Gastrocnemius medialis (tissue), 4 donors: Measurements from ENCODE around the gene DBN1. TPM values are rescaled to one million over a fixed set of nuclear protein-coding genes. Genes with fewer than 3 reads are reported as not detected.
A peak's percentile ranks its signal among the peaks of the same experiment; 100 is the strongest.

Experiments used
- ATAC-seq, 2 donors: fragments of 150-250 bp; one replicate each; pipeline ENCODE4 v1.9.1; 2016
- DNase-seq, 2 donors: peaks; one replicate each; pipeline ENCODE4 v3.0.0-alpha.2; 2019
- H3K27ac ChIP-seq, 4 donors: fragments of 200-600 bp; sonication (generic); 1 replicate in 1 of 4; 2 replicates in 3 of 4; pipeline ENCODE4 v1.5.1; 2016 to 2018; ENCODE audit warnings: mild to moderate bottlenecking in 2 of 4, moderate library complexity in 1 of 4
- H3K27me3 ChIP-seq, 3 donors: fragments of 200-600 bp; sonication (generic) in 2 of 3; 1 replicate in 1 of 3; 2 replicates in 2 of 3; pipeline versions ENCODE4 v1.5.1 to v1.6.0; 2016 to 2019; ENCODE audit warnings: mild to moderate bottlenecking in 1 of 3, moderate library complexity in 1 of 3
- H3K36me3 ChIP-seq, 2 donors: fragments of 200-600 bp; sonication (generic) in 1 of 2; one replicate each; pipeline ENCODE4 v1.5.1; 2017 to 2018
- H3K4me1 ChIP-seq, 2 donors: fragments of 200-600 bp; sonication (generic) in 1 of 2; one replicate each; pipeline ENCODE4 v1.5.1; 2016 to 2017; ENCODE audit warnings: mild to moderate bottlenecking in 2 of 2
- H3K4me3 ChIP-seq, 4 donors: fragments of 200-600 bp; sonication (generic) in 3 of 4; 1 replicate in 1 of 4; 2 replicates in 3 of 4; pipeline ENCODE4 v1.5.1; 2016 to 2019; ENCODE audit warnings: mild to moderate bottlenecking in 2 of 4
- H3K9me3 ChIP-seq, 3 donors: fragments of 200-600 bp; sonication (generic) in 2 of 3; 1 replicate in 1 of 3; 2 replicates in 2 of 3; pipeline ENCODE4 v1.5.1; 2016 to 2019
- CTCF ChIP-seq, 5 experiments: fragments of 450-650 bp in 3 of 5; fragments of 200-600 bp in 2 of 5; sonication (generic) in 2 of 5; IDR thresholded peaks in 4 of 5; conservative IDR thresholded peaks in 1 of 5; 1 replicate in 4 of 5; 2 replicates in 1 of 5; pipeline ENCODE4 v1.5.1; 2016 to 2019; ENCODE audit warnings: antibody characterized with exemption in 5 of 5, mild to moderate bottlenecking in 3 of 5, moderate library complexity in 3 of 5
- POLR2A ChIP-seq, 2 donors: fragments of 450-650 bp; IDR thresholded peaks; one replicate each; pipeline ENCODE4 v1.6.1; 2017; ENCODE audit warnings: antibody characterized with exemption in 2 of 2, mild to moderate bottlenecking in 2 of 2, moderate library complexity in 2 of 2
- in situ Hi-C, 4 donors: fragments of 200-750 bp; cut with MboI; loops; one replicate each; pipeline versions ENCODE4 v1.15.0 to v1.8.0; 2017; ENCODE audit warnings: low sequenced_read_pairs in 4 of 4
- intact Hi-C: fragments of 100-400 bp; cut with DNase I; formaldehyde crosslinking; loops from one replicate; pipeline ENCODE4 v1.15.1; 2023; ENCODE audit warnings: low total_unique reads
- total RNA-seq, 4 donors: library from RNA; depleted of rRNA; stranded (reverse); fragments of >200 nt; gene quantifications; one replicate each; pipeline versions ENCODE4 v1.1.0 to v1.2.3, GENCODE V29; 2016

Gene DBN1
- total RNA-seq, 4 donors from 2014 or later = 16.3 to 27.5 (median 23.2) TPM

- ATAC-seq = no peak
- in situ Hi-C loops = no loop called here
- peaks cover 57 to 66% of the 10 kb centered on the region in 2 donors for H3K4me1 ChIP-seq
Measured at GRCh38 chr5:177496070-177496726, 22.8 kb upstream of the DBN1 start.

GRCh38 chr5:177495243-177496060 is 22.0 kb upstream of the DBN1 start:
- TF ChIP-seq POLR2A (IDR thresholded peaks at IDR 0.05) (no peak), CTCF (IDR thresholded peaks at IDR 0.05 in 4 of 5, conservative IDR thresholded peaks at IDR 0.05 in 1 of 5) (no peak)
- H3K27ac ChIP-seq = peak overlapping the region; percentile 96 to 99 (median 98)
- intact Hi-C loops (no loop called here), in situ Hi-C loops (no loop called here)
- H3K36me3 ChIP-seq = peaks cover 0 to 13% of the 10 kb centered on the region in 2 donors
- peak overlapping the region; percentile 70 to 87 (median 82) for H3K4me3 ChIP-seq
- ATAC-seq (no peak), DNase-seq (no peak)
- no peaks in the 10 kb centered on the region for H3K9me3 ChIP-seq
- peaks cover 49 to 64% of the 10 kb centered on the region in 2 donors for H3K4me1 ChIP-seq
- no peaks in the 10 kb centered on the region for H3K27me3 ChIP-seq

More at GRCh38 chr5:177496070-177496726, 22.8 kb upstream of the DBN1 start:
- peak overlapping the region; percentile 96 to 99 (median 98) for H3K27ac ChIP-seq
- H3K4me3 ChIP-seq = peak overlapping the region; percentile 70 to 87 (median 82)
- H3K9me3 ChIP-seq = no peaks in the 10 kb centered on the region
- intact Hi-C loops = no loop called here
- TF ChIP-seq CTCF (IDR thresholded peaks at IDR 0.05 in 4 of 5, conservative IDR thresholded peaks at IDR 0.05 in 1 of 5) = peak in 4 of 5 experiments; percentile 17 to 47 (median 38)
- peak in 1 of 2 donors; percentile 45 for TF ChIP-seq POLR2A (IDR thresholded peaks at IDR 0.05)
- peaks cover 0 to 6% of the 10 kb centered on the region in 2 donors for H3K36me3 ChIP-seq
- no peaks in the 10 kb centered on the region for H3K27me3 ChIP-seq
- DNase-seq = no peak

- ATAC-seq = no peak
- TF ChIP-seq CTCF (IDR thresholded peaks at IDR 0.05 in 4 of 5, conservative IDR thresholded peaks at IDR 0.05 in 1 of 5) (peak in 1 of 5 experiments; percentile 25), POLR2A (IDR thresholded peaks at IDR 0.05) (no peak)
- intact Hi-C loops = no loop called here
- no peaks in the 10 kb centered on the region for H3K27me3 ChIP-seq
- peak overlapping the region in 3 of 4 donors; percentile 70 to 87 (median 80) for H3K4me3 ChIP-seq
- H3K27ac ChIP-seq = peak overlapping the region; percentile 96 to 99 (median 98)
- peaks cover 47 to 60% of the 10 kb centered on the region in 2 donors for H3K4me1 ChIP-seq
- in situ Hi-C loops = no loop called here
- peaks cover 0 to 22% of the 10 kb centered on the region in 2 donors for H3K36me3 ChIP-seq
- DNase-seq = peak in 1 of 2 donors; percentile 54
- no peaks in the 10 kb centered on the region for H3K9me3 ChIP-seq
Measured at GRCh38 chr5:177494346-177495195, 21.1 kb upstream of the DBN1 start.

- intact Hi-C loops (no loop called here), in situ Hi-C loops (no loop called here)
- TF ChIP-seq CTCF (IDR thresholded peaks at IDR 0.05 in 4 of 5, conservative IDR thresholded peaks at IDR 0.05 in 1 of 5) (no peak), POLR2A (IDR thresholded peaks at IDR 0.05) (no peak)
- H3K27me3 ChIP-seq = no peaks in the 10 kb centered on the region
- peaks cover 0 to 29% of the 10 kb centered on the region in 2 donors for H3K36me3 ChIP-seq
- ATAC-seq (no peak), DNase-seq (no peak)
- no peak overlapping the region for H3K4me3 ChIP-seq
- peak overlapping the region; percentile 96 to 99 (median 98) for H3K27ac ChIP-seq
- peaks cover 47 to 60% of the 10 kb centered on the region in 2 donors for H3K4me1 ChIP-seq
- H3K9me3 ChIP-seq = no peaks in the 10 kb centered on the region
Measured at GRCh38 chr5:177493795-177494345, 20.4 kb upstream of the DBN1 start.
